ENCODE data around the gene LYST.
"Not testable (repeated sequence)": the region's sequence is repeated elsewhere in the genome, so short reads cannot be mapped to it uniquely, and the experiment has no call there.

The LYST gene

GRCh38 chr1:235651170-235651806 lies 215.4 kb downstream of the LYST start:
- no peak for DNase-seq (ENCODE audit: low read depth)

GRCh38 chr1:235650341-235651169 lies 216.2 kb downstream of the LYST start:
- no peak for DNase-seq (ENCODE audit: low read depth)

- DNase-seq (ENCODE audit: low read depth) = no peak
These were observed 217.1 kb downstream of the LYST start, which contains the start of gene GNG4 for GRCh38 chr1:235649368-235650163. GNG4 (minus strand) TSS chr1:235649784; CDS start chr1:235583838, 65,946 bp downstream.

GRCh38 chr1:235648954-235649367 lies 217.7 kb downstream of the LYST start:
- peak; percentile 73 for DNase-seq (ENCODE audit: low read depth)

GRCh38 chr1:235648407-235648907 lies 218.2 kb downstream of the LYST start:
- DNase-seq (ENCODE audit: low read depth) = peak; percentile 25

- not testable (repeated sequence) for DNase-seq (ENCODE audit: low read depth)
These were observed 219.2 kb downstream of the LYST start for GRCh38 chr1:235647537-235647936.

GRCh38 chr1:235646463-235646862 lies 220.2 kb downstream of the LYST start:
- no peak for DNase-seq (ENCODE audit: low read depth)

GRCh38 chr1:235644693-235645305 lies 221.9 kb downstream of the LYST start:
- no peak for DNase-seq (ENCODE audit: low read depth)

GRCh38 chr1:235643837-235644692 lies 222.6 kb downstream of the LYST start:
- DNase-seq (ENCODE audit: low read depth) = no peak

- DNase-seq (ENCODE audit: low read depth) = no peak
These were observed 223.7 kb downstream of the LYST start for GRCh38 chr1:235642943-235643371.

GRCh38 chr1:235642011-235642942 lies 224.4 kb downstream of the LYST start:
- DNase-seq (ENCODE audit: low read depth) = peak; percentile 39

GRCh38 chr1:235640580-235640979 lies 226.1 kb downstream of the LYST start:
- DNase-seq (ENCODE audit: low read depth) = no peak

GRCh38 chr1:235639226-235640205 lies 227.2 kb downstream of the LYST start:
- DNase-seq (ENCODE audit: low read depth) = no peak

- not testable (repeated sequence) for DNase-seq (ENCODE audit: low read depth)
These were observed 228.1 kb downstream of the LYST start for GRCh38 chr1:235638612-235639011.

GRCh38 chr1:235637756-235638534 lies 228.8 kb downstream of the LYST start:
- DNase-seq (ENCODE audit: low read depth) = no peak

- DNase-seq (ENCODE audit: low read depth) = no peak
These were observed 230.6 kb downstream of the LYST start for GRCh38 chr1:235635938-235636662.

All from EH (cell line).